Measurements from ENCODE around the gene C2CD4B. TPM values are rescaled to one million over a fixed set of nuclear protein-coding genes. Genes with fewer than 3 reads are reported as not detected.
A peak's percentile ranks its signal among the peaks of the same experiment; 100 is the strongest.

C2CD4B gene
- total RNA-seq, 4 donors from 2014 or later = 1.8 to 9.9 (median 3.5) TPM

DNA sequence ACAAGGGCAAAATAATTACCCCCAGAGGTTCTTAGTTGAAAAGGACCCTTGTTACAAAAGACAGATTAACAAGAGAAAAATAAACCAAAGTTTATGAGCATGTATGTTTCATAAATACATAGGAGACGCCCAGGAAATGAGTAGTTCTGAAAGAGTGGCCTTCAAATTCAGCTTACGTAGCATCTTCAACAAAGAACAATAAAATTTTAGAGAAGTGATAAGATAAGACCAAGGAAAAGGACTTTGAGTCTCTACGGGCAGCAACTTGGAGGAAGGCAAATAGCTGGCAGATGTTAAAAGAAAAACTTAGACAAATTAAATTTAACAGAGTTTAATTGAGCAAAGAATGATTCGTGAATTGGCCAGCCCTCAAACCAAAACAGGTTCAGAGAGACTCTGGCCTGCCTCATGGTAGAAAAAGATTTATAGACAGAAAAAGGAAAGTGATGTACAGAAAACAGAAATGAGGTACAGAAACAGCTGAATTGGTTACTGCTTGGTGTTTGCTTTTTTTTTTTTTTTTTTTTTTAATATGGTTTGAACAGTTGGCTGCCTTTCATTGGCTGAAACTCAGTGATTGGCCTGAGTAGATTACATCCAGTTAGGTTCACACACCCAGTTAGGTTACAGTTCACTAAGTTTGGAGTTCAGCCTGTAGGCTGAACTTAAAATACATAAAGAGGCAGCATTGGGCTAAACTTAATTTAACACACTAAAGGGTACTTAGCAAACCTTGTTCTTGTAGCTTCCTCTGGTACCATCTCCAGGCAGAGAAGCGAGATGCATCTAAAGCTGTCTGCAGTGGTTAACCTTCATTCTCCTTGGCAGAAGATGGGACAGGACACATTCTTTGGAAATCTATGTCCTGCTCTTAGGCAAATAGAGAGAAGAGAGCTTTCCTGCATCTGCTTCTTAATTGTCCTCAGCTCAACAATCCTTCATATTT, 23.2 kb downstream of the C2CD4B start:
- no peak for TF ChIP-seq POLR2A (IDR thresholded peaks at IDR 0.05)
- TF ChIP-seq, protein P1, sequence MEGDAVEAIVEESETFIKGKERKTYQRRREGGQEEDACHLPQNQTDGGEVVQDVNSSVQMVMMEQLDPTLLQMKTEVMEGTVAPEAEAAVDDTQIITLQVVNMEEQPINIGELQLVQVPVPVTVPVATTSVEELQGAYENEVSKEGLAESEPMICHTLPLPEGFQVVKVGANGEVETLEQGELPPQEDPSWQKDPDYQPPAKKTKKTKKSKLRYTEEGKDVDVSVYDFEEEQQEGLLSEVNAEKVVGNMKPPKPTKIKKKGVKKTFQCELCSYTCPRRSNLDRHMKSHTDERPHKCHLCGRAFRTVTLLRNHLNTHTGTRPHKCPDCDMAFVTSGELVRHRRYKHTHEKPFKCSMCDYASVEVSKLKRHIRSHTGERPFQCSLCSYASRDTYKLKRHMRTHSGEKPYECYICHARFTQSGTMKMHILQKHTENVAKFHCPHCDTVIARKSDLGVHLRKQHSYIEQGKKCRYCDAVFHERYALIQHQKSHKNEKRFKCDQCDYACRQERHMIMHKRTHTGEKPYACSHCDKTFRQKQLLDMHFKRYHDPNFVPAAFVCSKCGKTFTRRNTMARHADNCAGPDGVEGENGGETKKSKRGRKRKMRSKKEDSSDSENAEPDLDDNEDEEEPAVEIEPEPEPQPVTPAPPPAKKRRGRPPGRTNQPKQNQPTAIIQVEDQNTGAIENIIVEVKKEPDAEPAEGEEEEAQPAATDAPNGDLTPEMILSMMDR (IDR thresholded peaks at IDR 0.05) = no peak
- no peak for DNase-seq
- H3K27ac ChIP-seq = peak overlapping the region in 3 of 4 donors; percentile 10 to 69 (median 48)
- H3K36me3 ChIP-seq = no peaks in the 10 kb centered on the region
- H3K9me3 ChIP-seq = no peaks in the 10 kb centered on the region
- H3K4me3 ChIP-seq = no peak overlapping the region
- H3K27me3 ChIP-seq = no peaks in the 10 kb centered on the region
- peaks cover 0 to 21% (median 1%) of the 10 kb centered on the region in 4 donors for H3K4me1 ChIP-seq

DNA sequence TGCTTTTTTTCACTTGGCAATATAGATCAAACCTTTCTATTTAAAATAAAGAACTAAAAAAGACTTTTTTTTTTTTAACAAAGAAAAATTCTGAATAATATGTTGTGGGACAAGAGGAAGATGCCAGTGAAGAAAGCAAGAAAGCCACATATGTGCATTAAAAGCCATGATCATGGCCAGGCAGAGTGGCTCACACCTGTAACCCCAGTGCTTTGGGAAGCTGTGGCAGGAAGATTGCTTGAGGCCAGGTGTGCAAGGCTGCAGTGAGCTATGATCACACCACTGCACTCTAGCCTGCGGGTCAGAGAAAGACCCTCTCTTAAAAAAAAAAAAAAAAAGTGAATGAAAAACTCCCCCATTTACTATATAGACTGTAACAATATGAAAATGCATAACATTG, 23.9 kb downstream of the C2CD4B start:
- Histone ChIP-seq H3K4me1 (peaks cover 0 to 28% (median 1%) of the 10 kb centered on the region in 4 donors), H3K27me3 (no peaks in the 10 kb centered on the region), H3K9me3 (no peaks in the 10 kb centered on the region), H3K27ac (peak overlapping the region in 2 of 4 donors; percentile 10 to 48), H3K4me3 (no peak overlapping the region), H3K36me3 (no peaks in the 10 kb centered on the region)
- no peak for DNase-seq
- no peak for TF ChIP-seq POLR2A (IDR thresholded peaks at IDR 0.05)
- TF ChIP-seq, protein P1 (IDR thresholded peaks at IDR 0.05) = no peak

DNA sequence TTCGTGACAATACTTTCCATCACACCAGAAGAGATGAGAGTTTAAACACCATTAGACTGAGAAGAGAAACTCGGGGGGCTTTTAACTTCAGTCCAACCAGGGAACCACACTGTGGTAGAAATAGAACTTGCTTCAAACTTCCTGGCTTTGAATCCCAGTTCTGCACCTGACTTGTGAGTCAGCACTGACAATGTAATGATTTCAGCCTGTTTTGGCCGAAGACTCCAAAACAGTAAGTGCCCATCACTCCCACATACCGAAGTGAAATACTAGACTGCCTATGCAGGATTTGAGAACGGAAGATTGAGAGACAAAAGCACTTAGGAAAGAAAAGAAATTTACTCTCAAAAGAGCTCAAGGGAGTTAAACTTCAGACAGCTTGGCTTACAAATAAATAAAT, 27.0 kb downstream of the C2CD4B start:
- Histone ChIP-seq H3K27ac (peak overlapping the region in 2 of 4 donors; percentile 5 to 42), H3K36me3 (no peaks in the 10 kb centered on the region), H3K27me3 (no peaks in the 10 kb centered on the region), H3K4me3 (no peak overlapping the region), H3K4me1 (peaks cover 0 to 41% (median 1%) of the 10 kb centered on the region in 4 donors), H3K9me3 (no peaks in the 10 kb centered on the region)
- no peak for DNase-seq
- TF ChIP-seq, protein P1 (IDR thresholded peaks at IDR 0.05) = no peak
- no peak for TF ChIP-seq POLR2A (IDR thresholded peaks at IDR 0.05)

DNA sequence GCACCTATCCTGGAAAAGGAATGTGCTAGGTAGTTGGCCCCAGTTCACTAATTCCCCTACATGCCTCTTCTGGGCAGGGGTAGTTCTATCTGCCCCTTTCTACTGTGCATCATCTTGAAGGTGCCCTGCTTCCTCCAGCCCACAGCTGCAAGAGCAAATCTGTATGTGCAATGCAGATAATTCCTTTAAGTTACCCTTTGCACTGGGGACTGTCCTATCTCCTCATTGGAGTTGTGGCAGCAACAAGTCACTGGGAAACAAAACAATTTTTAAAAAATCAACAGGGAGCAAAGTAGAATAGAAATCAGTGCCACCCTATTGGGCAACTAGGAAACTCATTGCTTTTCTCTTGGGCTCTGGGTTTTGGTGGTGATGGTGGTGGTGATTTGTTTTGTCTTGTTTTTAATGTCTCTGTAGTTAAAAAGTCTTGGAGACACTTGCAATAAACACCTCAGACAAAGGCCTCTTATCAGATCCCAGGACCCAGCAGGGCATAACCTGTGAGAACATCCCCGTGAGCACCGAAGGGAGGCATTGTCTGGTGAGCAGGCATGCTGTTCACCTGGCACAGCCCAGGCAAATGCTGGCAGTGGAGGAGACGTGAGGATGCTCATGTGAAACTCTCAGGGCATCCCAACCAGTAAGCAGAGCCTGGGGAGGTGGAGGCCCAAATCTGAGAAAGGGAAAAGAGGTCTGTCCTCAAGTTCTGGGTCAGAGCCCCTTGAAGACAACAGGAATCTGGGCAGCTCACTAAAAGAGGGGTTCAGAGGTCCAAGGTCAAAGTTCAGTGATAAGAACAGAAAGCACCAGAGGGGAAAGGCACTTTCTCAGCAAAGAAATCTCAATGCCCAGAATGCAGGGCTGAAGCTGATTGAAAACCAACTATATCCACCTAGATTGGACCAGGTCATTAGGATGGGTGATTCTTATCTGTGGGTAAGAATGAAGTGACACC, 27.9 kb downstream of the C2CD4B start:
- TF ChIP-seq, protein P1 (IDR thresholded peaks at IDR 0.05) = no peak
- H3K27ac ChIP-seq = peak overlapping the region in 2 of 4 donors; percentile 5 to 42

DNA sequence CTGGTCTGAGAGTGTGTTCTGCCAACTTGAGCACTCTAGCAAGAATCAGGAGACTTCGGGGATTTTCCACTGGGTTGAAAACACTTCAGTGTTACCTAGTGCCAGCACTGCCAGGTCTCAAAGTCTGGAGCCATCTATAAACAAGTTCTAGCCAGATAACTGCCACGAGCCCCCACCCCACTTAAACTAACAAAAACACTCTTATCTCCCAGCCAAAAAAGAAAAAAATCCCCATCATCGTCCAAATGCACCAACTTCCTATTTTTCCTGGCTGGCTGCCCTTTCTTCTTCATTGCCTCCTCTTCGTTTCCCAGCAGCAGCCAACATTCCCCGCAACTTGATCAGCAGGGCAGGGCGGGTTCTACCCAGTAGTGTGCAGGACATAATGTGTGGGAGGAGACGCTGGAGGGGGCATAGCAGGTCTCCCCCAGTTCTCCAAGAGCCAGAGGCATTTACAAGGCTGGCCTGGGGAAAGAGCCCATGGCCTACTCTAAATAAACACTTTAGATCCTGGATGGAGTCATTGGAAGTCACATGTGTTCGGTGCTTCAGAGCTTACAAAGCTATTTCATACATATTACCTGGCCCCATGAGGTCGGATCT, 29.5 kb downstream of the C2CD4B start:
- H3K27ac ChIP-seq = peak overlapping the region in 2 of 4 donors; percentile 37 to 40
- TF ChIP-seq, protein P1 (IDR thresholded peaks at IDR 0.05) = no peak
- no peak for TF ChIP-seq POLR2A (IDR thresholded peaks at IDR 0.05)
- DNase-seq = no peak
- no peak overlapping the region for H3K4me3 ChIP-seq
- peaks cover 0 to 32% (median 1%) of the 10 kb centered on the region in 4 donors for H3K4me1 ChIP-seq
- H3K36me3 ChIP-seq = no peaks in the 10 kb centered on the region
- H3K9me3 ChIP-seq = no peaks in the 10 kb centered on the region
- no peaks in the 10 kb centered on the region for H3K27me3 ChIP-seq

More for the DNA sequence above, 27.9 kb downstream of the C2CD4B start:
- H3K4me3 ChIP-seq = no peak overlapping the region
- H3K36me3 ChIP-seq = no peaks in the 10 kb centered on the region
- H3K4me1 ChIP-seq = peaks cover 0 to 41% (median 1%) of the 10 kb centered on the region in 4 donors
- no peaks in the 10 kb centered on the region for H3K9me3 ChIP-seq
- DNase-seq = no peak
- no peaks in the 10 kb centered on the region for H3K27me3 ChIP-seq

All from Peyer's patch (tissue), 4 donors.